ENCODE data around the gene JMJD8. TPM values are rescaled to one million over a fixed set of nuclear protein-coding genes. Genes with fewer than 3 reads are reported as not detected.

Gene JMJD8
- total RNA-seq, 1 donor from 2014 or later, result 71.4 TPM

DNA sequence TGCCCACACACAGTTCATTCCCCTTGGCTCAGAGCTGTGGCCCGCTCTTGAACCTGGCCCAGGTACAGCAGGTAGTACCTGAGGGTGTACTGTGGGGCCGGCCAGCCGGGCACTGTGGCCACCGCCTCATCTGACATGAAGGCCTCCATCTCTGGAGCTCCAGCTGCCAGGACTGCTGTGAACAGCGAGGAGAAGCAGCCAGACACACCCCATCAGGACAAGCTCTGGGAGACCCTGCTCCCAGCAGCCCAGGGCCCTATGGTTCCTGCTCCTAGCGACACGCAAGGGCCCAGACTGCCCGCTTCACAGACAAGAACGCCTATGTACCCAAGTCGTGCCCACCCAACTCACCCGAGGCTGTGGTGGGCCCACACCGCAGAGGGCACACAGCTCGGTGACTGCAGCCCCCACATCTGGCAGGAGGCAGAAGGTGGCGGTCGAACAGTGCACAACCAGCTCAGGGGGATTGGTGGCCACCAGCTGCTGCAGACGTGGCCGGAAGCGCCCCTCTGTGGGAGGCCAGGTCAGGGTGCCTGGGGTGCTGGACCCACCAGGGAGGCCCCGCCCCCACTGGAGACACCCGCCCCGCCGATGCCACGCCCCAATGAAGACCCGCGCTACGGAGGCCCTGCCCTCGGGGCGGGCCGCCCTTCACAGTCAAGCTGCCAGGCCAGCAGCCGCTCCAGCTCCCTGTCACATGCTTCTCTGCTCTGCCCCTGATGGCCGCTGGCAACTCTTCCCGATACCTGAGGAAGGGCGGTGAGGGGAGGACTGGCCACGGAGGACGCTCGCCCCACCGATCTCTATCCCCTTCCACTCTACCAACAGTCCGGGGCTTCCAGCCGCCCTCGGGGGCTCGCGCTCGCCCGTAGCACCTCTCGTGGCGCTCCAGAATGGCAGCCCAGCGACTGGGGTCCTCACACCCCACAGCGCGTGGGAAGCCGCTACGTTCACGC is 5.0 kb downstream of the JMJD8 start:
- H3K36me3 Mint-ChIP-seq (ENCODE audit: low read depth), result peaks cover 12% of the 10 kb centered on the region
- intact Hi-C loops (cut with micrococcal nuclease), result loop anchor here (1.0 kb wide), 4 partner anchors 19 to 90 kb away; partner anchors contain the start of genes METTL26 and WDR90
- H3K27ac Mint-ChIP-seq, result peak overlapping the region; percentile 58
- H3K4me3 Mint-ChIP-seq, result peak overlapping the region; percentile 79
- peak; percentile 40 for DNase-seq (ENCODE audit: low spot score)
- H3K9me3 Mint-ChIP-seq, result no peaks in the 10 kb centered on the region
- peaks cover 7% of the 10 kb centered on the region for H3K27me3 Mint-ChIP-seq (ENCODE audit: insufficient read depth)
- H3K4me1 Mint-ChIP-seq (ENCODE audit: low read depth), result peaks cover 5% of the 10 kb centered on the region

DNA sequence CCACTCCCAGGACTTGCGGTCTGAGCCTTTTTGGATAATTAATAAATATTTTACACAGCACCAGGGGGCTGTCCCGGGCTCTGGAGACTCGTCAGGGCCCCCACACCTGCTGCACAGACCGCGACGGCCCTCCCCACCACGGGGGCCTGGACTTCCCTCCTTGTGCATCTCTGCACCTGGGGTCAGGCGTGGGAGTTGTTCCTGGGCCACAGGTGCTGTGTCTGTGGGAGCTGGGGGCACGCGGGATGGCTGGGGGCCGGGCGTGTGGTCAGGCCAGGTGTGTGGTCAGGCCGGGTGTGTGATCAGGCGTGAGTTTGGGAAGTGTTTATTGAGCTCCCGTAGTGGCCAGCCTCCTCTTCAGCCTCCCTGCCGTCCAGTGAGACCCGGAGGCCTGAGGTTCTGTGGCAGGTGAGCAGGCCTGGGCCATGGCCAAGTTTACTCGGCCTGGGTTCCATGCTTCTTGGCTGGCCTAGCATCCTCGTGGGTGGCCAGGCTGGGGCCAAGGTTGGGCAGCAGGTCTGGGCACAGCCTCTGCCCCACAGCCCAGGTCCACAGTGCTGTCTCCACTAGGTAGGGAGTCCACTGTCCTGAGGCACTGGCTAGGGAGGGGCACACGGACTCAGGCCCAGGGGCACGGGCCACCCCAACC is 5.8 kb downstream of the JMJD8 start:
- H3K27ac Mint-ChIP-seq, result no peak overlapping the region
- no peaks in the 10 kb centered on the region for H3K9me3 Mint-ChIP-seq
- H3K27me3 Mint-ChIP-seq (ENCODE audit: insufficient read depth), result peaks cover 7% of the 10 kb centered on the region
- intact Hi-C loops (cut with micrococcal nuclease), result no loop called here
- no peak overlapping the region for H3K4me3 Mint-ChIP-seq
- H3K4me1 Mint-ChIP-seq (ENCODE audit: low read depth), result peaks cover 5% of the 10 kb centered on the region
- H3K36me3 Mint-ChIP-seq (ENCODE audit: low read depth), result peaks cover 12% of the 10 kb centered on the region
- DNase-seq (ENCODE audit: low spot score), result no peak

DNA sequence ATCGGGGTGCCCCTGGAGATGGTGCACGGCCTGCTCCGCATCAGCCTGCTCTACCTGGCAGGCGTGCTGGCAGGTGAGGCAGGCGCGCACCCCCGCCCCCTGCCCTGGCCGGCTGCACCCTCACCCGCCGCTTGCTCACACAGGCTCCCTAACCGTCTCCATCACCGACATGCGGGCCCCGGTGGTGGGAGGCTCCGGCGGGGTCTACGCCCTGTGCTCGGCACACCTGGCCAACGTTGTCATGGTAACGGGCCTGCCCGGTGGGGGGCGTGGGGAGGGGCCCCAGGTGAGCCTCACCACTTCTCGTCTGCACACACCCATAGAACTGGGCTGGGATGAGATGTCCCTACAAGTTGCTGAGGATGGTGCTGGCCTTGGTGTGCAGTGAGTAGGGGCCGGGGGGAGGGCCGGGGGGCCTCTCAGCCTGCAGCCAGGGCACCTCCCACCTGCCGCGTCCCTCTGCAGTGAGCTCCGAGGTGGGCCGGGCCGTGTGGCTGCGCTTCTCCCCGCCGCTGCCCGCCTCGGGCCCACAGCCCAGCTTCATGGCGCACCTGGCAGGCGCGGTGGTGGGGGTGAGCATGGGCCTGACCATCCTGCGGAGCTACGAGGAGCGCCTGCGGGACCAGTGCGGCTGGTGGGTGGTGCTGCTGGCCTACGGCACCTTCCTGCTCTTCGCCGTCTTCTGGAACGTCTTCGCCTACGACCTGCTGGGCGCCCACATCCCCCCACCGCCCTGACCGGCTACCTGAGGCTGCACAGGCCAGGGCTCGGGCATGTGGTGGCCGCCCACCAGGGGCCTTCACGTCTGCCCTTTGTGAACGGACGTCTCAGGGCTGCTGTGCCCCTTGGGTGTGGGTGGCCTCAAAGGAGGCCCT is 6.6 kb downstream of the JMJD8 start:
- Mint-ChIP-seq H3K4me1 (ENCODE audit: low read depth) (peaks cover 3% of the 10 kb centered on the region), H3K27me3 (ENCODE audit: insufficient read depth) (peaks cover 7% of the 10 kb centered on the region), H3K4me3 (no peak overlapping the region), H3K36me3 (ENCODE audit: low read depth) (peaks cover 17% of the 10 kb centered on the region), H3K9me3 (no peaks in the 10 kb centered on the region), H3K27ac (no peak overlapping the region)
- intact Hi-C loops (cut with micrococcal nuclease), result no loop called here
- no peak for DNase-seq (ENCODE audit: low spot score)

DNA sequence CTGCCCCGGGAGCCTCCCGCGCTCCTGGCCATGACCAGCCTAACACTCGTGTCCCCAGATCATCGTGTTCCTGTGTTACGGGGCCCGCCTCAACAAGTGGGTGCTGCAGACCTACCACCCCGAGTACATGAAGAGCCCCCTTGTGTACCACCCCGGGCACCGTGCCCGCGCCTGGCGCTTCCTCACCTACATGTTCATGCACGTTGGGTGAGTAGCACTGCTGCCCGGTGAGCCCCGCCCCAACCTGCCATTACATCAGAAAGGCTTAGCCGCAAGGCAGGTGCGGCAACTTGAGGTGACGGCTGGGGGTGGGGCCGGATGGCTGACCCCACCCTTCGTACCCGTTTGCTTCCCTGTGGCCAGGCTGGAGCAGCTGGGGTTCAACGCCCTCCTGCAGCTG is 7.2 kb downstream of the JMJD8 start:
- Mint-ChIP-seq H3K4me1 (ENCODE audit: low read depth) (no peaks in the 10 kb centered on the region), H3K27ac (no peak overlapping the region), H3K36me3 (ENCODE audit: low read depth) (peaks cover 12% of the 10 kb centered on the region), H3K4me3 (no peak overlapping the region), H3K27me3 (ENCODE audit: insufficient read depth) (peaks cover 7% of the 10 kb centered on the region), H3K9me3 (no peaks in the 10 kb centered on the region)
- intact Hi-C loops (cut with micrococcal nuclease), result no loop called here
- no peak for DNase-seq (ENCODE audit: low spot score)

DNA sequence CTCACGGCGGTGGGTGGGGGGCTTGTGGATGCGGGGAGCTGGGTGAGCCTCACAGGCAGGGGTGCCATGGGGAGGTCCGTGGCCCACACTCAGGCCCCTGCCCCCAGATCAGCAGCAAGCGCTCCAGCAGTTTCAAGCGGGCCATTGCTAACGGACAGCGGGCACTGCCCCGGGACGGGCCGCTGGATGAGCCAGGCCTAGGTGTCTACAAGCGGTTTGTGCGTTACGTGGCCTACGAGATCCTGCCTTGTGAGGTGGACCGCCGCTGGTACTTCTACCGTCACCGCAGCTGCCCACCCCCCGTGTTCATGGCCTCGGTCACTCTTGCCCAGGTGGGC is 7.6 kb downstream of the JMJD8 start:
- Mint-ChIP-seq H3K4me1 (ENCODE audit: low read depth) (no peaks in the 10 kb centered on the region), H3K36me3 (ENCODE audit: low read depth) (peaks cover 8% of the 10 kb centered on the region), H3K27ac (no peak overlapping the region), H3K27me3 (ENCODE audit: insufficient read depth) (peaks cover 7% of the 10 kb centered on the region), H3K4me3 (no peak overlapping the region), H3K9me3 (no peaks in the 10 kb centered on the region)
- intact Hi-C loops (cut with micrococcal nuclease), result no loop called here
- DNase-seq (ENCODE audit: low spot score), result no peak

DNA sequence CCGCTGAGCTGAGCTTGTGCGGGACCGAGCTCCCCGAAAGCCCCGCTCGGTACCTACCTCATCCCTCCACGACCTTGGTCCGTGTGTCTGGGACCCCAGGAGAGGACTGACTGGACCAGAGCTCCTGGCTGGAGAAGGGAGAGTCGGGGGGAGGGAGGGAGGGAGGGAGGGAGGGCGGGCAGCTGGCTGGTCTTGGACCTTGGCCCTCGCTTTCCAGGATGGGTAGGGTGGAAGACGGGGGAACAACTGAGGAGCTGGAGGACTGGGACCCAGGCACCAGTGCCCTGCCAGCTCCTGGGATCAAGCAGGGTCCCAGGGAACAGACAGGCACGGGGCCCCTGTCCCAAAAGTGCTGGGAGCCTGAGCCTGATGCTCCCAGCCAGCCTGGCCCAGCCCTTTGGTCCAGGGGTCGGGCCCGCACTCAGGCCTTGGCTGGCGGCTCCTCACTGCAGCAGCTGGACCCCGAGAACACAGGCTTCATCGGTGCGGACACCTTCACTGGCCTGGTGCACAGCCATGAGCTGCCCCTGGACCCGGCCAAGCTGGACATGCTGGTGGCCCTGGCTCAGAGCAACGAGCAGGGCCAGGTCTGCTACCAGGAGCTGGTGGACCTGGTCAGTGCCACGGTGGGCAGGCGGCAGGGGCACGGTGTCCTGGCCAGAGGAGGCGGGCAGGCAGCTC is 8.1 kb downstream of the JMJD8 start:
- Mint-ChIP-seq H3K9me3 (no peaks in the 10 kb centered on the region), H3K4me3 (no peak overlapping the region), H3K27ac (no peak overlapping the region), H3K36me3 (ENCODE audit: low read depth) (peaks cover 6% of the 10 kb centered on the region), H3K4me1 (ENCODE audit: low read depth) (no peaks in the 10 kb centered on the region), H3K27me3 (ENCODE audit: insufficient read depth) (peaks cover 7% of the 10 kb centered on the region)
- no peak for DNase-seq (ENCODE audit: low spot score)
- intact Hi-C loops (cut with micrococcal nuclease), result no loop called here

DNA sequence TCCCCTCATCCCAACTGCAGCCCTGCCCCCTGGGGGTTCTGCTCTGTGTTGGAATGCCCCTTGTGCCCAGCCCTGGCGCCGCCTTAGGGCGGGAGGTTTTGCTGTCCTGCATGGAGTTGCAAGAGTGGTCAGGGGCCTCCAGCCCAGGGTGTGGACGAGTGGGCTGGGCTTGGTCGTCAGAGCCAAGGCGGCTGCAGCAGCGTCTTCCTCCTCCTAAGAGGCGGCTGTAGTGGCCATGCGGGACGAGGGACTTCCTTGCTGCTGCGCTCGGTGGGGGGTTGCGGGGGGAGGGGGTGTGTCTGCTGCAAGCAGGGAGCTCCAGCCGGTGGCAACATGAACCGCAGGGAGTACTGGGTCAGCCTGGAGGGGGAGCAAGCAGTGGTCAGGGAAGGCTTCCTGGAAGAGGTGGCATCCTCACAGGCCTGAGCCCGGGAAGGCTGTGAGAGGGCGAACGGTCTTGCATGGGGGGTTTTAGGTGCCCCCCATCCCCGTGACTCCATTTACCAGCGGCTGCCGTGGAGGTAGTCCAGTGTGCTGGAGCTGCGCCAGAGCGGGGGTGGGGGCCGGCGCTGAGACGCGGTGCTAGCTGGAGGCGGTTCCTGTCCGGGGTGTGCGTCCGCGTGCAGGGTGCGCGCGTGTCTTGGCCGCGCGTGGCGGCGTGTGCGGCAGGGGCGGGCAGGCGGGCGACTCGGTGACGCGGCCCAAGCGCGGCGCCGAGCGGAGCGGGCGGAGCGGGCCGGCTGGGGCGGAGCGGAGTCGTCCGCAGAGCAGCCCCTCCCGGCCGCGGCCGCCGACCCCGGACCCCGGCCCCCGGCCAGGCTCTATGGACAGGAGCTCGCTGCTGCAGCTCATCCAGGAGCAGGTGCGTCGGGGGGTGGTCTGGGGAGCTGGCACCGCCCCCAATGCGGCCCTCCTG is 8.9 kb downstream of the JMJD8 start, which contains the start of gene RHBDL1:
Gene RHBDL1, plus strand, starts transcription at position 704 of the 916 bp plus-strand sequence. Its CDS starts 120 bp downstream, at position 824.
- Mint-ChIP-seq H3K36me3 (ENCODE audit: low read depth) (peaks cover 7% of the 10 kb centered on the region), H3K27me3 (ENCODE audit: insufficient read depth) (peaks cover 7% of the 10 kb centered on the region), H3K27ac (no peak within 1 kb of the TSS), H3K4me1 (ENCODE audit: low read depth) (no peaks in the 10 kb centered on the region), H3K9me3 (no peaks in the 10 kb centered on the region), H3K4me3 (no peak within 1 kb of the TSS)
- intact Hi-C loops (cut with micrococcal nuclease), result no loop called here
- no peak for DNase-seq (ENCODE audit: low spot score)

DNA sequence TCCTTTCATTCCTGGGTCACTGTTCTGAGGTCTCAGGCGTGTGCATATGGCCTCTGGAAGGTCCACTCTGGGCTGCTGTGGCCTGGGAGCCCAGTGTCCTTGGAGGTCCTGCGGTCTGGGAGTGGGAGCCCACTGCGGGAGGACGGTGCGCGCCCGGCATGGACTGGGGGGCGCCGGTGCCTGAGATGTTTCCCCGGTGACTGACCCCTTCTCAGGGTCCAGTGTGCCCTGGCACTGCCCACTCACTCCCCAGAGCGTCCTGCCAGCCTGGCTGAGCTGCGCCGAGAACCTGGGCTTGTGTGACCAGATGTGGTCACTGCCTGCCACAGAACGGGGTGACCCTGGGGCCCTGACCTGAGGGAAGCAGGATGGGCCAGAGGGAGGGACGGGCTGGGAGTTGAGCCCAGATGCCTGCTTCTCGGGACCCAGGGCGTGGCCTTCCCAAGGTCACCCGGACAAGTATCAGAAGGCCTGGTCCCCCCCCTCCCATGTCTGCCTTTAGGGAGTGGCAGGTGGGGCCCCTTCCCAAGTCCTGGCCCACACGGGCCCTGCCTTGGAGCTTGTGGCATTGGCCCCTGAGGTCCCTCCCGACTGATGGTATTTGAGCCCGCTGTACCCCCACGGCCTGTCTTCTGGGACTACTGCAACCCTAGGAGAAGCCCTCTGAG is 9.8 kb downstream of the JMJD8 start:
- DNase-seq (ENCODE audit: low spot score), result no peak
- intact Hi-C loops (cut with micrococcal nuclease), result no loop called here
- peaks cover 11% of the 10 kb centered on the region for H3K36me3 Mint-ChIP-seq (ENCODE audit: low read depth)
- peaks cover 7% of the 10 kb centered on the region for H3K27me3 Mint-ChIP-seq (ENCODE audit: insufficient read depth)
- H3K27ac Mint-ChIP-seq, result no peak overlapping the region
- H3K9me3 Mint-ChIP-seq, result no peaks in the 10 kb centered on the region
- no peak overlapping the region for H3K4me3 Mint-ChIP-seq
- no peaks in the 10 kb centered on the region for H3K4me1 Mint-ChIP-seq (ENCODE audit: low read depth)

DNA sequence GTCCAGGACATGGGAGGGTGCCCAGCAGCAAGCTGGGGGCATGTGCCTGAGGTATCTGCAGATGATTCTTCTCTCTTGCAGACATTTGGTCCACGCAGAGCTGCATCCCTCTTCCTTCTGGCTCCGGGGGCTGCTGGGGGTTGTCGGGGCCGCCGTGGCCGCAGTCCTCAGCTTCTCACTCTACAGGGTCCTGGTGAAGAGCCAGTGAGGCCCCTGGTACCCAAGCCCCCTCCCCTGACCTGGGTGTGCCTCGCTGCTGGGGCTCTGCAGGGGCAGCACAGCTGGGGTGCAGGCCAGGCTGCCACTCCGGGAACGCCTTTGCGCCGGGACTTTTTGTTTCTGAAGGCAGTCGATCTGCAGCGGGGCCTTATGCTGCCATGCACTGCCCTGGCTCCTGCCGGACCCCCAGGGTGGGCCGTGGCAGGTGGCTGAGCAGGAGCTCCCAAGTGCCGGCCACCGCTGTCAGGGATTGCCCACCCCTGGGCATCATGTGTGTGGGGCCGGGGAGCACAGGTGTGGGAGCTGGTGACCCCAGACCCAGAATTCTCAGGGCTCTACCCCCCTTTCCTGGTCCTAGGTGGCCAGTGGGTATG is 10.6 kb downstream of the JMJD8 start:
- Mint-ChIP-seq H3K27ac (no peak overlapping the region), H3K4me1 (ENCODE audit: low read depth) (no peaks in the 10 kb centered on the region), H3K4me3 (no peak overlapping the region), H3K9me3 (no peaks in the 10 kb centered on the region), H3K36me3 (ENCODE audit: low read depth) (peaks cover 11% of the 10 kb centered on the region), H3K27me3 (ENCODE audit: insufficient read depth) (peaks cover 7% of the 10 kb centered on the region)
- intact Hi-C loops (cut with micrococcal nuclease), result no loop called here
- DNase-seq (ENCODE audit: low spot score), result no peak

DNA sequence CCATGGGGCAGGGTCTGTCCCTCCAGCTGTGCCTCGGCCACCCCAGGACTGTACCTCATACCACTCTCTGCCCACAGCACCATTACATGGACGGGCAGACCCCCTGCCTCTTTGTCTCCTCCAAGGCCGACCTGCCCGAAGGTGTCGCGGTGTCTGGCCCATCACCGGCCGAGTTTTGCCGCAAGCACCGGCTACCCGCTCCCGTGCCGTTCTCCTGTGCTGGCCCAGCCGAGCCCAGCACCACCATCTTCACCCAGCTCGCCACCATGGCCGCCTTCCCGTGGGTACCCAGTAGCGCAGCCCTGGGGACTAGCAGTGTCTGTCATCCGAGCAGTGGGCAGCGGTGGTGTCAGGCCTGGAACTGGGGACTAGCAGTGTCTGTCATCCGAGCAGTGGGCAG is 11.3 kb downstream of the JMJD8 start:
- Mint-ChIP-seq H3K36me3 (ENCODE audit: low read depth) (peaks cover 11% of the 10 kb centered on the region), H3K27ac (no peak overlapping the region), H3K27me3 (ENCODE audit: insufficient read depth) (peaks cover 7% of the 10 kb centered on the region), H3K9me3 (no peaks in the 10 kb centered on the region), H3K4me3 (no peak overlapping the region), H3K4me1 (ENCODE audit: low read depth) (no peaks in the 10 kb centered on the region)
- DNase-seq (ENCODE audit: low spot score), result no peak
- intact Hi-C loops (cut with micrococcal nuclease), result no loop called here

DNA sequence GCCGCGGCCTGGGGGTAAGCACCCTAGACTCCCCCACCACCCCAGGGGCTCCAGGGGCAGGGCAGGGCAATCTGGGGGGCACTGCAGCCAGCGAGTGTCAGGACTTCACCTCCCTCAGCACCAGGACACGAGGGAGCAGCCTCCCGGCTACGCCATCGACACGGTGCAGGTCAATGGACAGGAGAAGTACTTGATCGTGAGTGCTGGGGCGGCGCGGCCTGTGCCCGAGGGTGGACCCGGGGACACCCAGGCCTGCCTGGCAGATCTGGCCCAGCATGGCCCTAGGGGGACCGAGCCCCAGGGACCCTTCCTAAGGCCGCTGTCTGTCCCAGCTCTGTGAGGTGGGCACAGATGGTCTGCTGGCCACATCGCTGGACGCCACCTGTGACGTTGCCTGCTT is 11.8 kb downstream of the JMJD8 start:
- H3K27me3 Mint-ChIP-seq (ENCODE audit: insufficient read depth), result peaks cover 7% of the 10 kb centered on the region
- DNase-seq (ENCODE audit: low spot score), result no peak
- peaks cover 4% of the 10 kb centered on the region for H3K4me1 Mint-ChIP-seq (ENCODE audit: low read depth)
- H3K4me3 Mint-ChIP-seq, result no peak overlapping the region
- H3K36me3 Mint-ChIP-seq (ENCODE audit: low read depth), result peaks cover 11% of the 10 kb centered on the region
- intact Hi-C loops (cut with micrococcal nuclease), result no loop called here
- no peaks in the 10 kb centered on the region for H3K9me3 Mint-ChIP-seq
- H3K27ac Mint-ChIP-seq, result no peak overlapping the region
